IMR-90 (cell line): ENCODE data around the gene ECE2.

Experiments used
- CEBPB ChIP-seq: IDR thresholded peaks from 2 replicates; pipeline ENCODE4 v1.6.1; 2012; ENCODE audit warnings: low read depth, low read length, improper control_type of control experiment
- CTCF ChIP-seq: conservative IDR thresholded peaks from 2 replicates; pipeline ENCODE4 v1.5.1; 2012; ENCODE audit warnings: mild to moderate bottlenecking, low read depth, low read length, improper control_type of control experiment
- FOS ChIP-seq: fragments of 150-350 bp; IDR thresholded peaks from 2 replicates; pipeline ENCODE4 v1.6.1; 2016; ENCODE audit warnings: low read depth, low read length
- MAZ ChIP-seq: IDR thresholded peaks from 2 replicates; pipeline ENCODE4 v1.6.1; 2012; ENCODE audit warnings: low read depth, mild to moderate bottlenecking, low read length, improper control_type of control experiment, moderate library complexity, borderline replicate concordance

GRCh38 chr3:184257083-184257915, 18.5 kb upstream of the ECE2 start:
- TF ChIP-seq CTCF (no peak), CEBPB (no peak), FOS (no peak), MAZ (no peak)
